NCI-H510A (cell line): Measurements from ENCODE around the gene CARD8.
"Not testable (repeated sequence)": the region's sequence is repeated elsewhere in the genome, so short reads cannot be mapped to it uniquely, and the experiment has no call there.

ENCODE experiments used
- DNase-seq: peaks from one replicate; lab custom pipeline; 2025; lab: John Stamatoyannopoulos, UW

Gene CARD8, protein sequence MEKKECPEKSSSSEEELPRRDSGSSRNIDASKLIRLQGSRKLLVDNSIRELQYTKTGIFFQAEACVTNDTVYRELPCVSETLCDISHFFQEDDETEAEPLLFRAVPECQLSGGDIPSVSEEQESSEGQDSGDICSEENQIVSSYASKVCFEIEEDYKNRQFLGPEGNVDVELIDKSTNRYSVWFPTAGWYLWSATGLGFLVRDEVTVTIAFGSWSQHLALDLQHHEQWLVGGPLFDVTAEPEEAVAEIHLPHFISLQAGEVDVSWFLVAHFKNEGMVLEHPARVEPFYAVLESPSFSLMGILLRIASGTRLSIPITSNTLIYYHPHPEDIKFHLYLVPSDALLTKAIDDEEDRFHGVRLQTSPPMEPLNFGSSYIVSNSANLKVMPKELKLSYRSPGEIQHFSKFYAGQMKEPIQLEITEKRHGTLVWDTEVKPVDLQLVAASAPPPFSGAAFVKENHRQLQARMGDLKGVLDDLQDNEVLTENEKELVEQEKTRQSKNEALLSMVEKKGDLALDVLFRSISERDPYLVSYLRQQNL

DNA sequence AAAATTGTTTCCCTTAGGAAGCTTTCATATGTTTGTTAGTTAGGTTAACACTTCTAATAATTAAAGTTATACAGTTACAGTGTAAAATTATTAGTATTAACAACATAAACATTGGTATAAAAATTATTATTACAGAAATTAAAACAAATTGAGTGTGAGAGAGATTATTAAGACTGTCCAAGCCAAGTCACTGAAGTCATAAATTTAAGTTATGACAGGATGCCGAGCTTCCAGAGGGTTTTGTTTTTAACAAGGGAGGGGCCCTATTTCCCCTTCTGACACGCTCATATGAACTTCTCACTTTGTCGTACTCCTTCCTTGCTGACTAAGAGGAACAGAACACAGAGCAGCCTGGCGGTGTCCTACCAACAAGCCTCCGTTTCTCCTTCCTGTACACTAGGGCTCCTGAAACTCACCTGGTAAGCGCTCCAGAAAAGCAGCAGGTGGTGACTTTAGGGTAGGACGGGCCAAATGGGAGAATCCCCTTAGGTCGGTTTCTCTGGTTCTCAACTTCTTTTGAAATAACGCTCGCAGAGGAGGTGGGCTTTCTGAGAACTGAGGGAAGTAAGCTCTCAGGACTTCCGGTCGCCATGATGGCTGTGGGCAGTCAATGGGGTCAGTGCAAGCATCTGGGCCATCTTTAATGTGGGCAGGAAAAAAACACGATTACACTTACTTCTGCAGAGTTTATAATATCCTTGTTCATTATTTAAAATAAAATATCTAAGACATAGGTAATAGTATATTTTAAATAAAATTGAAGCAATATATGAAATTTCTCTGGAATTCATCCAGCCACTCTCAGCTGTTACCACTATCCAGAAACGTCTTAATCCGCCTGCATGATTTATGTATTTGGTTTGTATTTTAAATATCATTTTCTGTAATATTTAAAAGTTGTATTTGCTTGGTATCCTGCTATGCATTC is at the start of gene CARD8:
Gene CARD8, minus strand, starts transcription at position 537 of the 928 bp plus-strand sequence. CDS start 14,892 bp downstream, outside the sequence.
- DNase-seq = peak; percentile 87

DNA sequence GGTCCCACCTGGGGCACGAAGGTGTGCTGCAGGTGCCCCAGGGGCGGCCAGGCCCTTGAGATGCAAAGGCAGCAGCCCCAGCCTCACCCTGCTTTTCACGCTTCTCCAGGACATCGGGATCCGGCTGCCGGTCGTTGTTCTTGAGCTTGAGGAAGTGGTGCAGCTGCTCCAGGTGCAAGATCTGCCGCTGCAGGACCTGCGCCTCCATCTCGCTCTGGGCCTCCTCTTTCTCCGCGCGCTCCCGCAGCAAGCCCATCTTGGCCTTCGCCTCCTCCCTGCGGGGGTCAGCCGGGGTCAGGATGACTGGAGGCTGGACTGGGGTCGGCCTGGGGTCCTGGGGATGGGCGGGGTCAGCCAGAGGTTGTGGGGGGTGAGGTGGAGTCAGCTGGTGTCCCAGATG is 48.2 kb upstream of the CARD8 start:
- no peak for DNase-seq

DNA sequence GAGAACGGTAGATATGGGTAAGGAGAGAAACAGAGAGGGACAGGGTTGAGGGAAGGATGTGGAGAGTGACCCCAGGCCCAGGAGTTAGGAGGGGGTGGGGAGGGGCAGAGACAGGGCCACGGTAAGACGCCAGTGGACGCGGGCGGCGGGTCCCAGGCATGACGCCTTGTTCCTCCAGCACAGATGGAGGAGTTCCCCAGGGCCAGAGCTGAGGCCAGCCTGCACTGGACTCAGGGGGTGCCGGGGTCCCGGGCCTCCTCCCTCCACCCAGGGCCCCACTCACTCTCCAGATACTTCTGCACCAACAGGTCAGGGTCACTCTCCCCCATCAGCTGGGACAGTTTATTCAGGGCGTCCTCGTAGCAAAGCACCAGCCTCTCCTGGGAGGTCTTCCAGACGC is 47.7 kb upstream of the CARD8 start:
- DNase-seq = no peak

DNA sequence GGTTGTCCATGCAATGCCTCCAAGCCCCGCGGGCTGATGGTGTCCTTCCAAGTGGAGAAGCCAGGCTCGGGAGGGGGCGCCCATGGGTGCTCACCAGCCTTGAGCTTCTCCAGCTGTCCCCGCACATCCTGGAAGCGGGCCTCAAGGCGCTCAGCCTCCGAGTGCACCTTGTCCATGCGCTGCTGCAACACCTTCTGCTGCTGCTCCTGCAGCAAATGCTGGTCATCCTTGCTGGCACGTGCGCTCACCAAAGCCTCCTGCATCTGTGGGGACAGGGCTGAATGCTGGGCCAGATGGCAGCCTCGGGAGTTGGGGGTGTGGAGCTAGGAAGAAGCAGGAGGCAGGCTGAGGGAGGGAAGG is 46.9 kb upstream of the CARD8 start:
- DNase-seq = no peak

DNA sequence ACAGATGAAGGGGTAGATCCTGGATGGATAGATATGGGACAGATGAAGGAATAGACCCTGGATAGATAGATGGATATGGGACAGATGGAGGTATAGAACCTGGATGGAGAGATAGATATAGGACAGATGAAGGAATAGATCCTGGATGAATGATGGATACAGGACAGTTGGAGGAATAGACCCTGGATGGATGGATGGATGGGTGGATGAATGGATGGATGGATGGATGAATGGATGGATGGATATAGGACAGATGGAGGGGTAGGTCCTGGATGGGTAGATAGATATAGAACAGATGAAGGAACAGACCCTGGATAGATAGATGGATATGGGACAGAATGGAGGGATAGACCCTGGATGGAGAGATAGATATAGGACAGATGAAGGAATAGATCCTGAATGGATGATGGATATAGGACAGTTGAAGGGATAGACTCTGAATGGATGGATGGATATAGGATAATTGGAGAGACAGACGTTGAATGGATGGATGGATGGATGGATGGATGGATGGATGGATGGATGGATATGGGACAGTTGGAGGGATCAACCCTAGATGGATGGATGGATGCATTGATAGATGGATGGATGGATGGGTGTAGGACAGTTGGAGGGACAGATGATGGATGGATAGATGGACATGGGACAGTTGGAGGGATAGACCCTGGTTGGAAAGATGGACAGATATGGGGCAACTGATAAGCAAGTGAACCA is 46.3 kb upstream of the CARD8 start:
- no peak for DNase-seq

DNA sequence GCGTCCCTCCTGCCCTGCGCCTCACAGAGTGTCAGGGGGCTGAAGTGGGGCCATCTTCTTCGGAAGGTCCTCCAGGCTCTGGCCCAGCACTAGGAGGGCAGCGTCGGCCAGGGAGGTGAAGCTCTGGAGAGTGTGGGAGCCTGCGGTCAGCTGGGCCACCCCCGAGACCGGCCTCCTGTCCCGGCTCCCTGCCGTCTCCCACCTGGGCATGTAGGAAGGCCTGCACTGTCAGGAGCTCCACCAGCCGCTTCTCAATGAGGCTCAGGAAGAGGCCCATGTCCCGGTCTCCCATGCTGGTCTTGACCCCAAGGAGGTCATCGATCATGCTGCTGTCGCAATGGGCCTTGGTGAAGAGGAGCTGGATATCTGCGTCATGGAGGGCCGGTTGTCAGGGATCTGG is 42.3 kb upstream of the CARD8 start:
- DNase-seq = no peak

DNA sequence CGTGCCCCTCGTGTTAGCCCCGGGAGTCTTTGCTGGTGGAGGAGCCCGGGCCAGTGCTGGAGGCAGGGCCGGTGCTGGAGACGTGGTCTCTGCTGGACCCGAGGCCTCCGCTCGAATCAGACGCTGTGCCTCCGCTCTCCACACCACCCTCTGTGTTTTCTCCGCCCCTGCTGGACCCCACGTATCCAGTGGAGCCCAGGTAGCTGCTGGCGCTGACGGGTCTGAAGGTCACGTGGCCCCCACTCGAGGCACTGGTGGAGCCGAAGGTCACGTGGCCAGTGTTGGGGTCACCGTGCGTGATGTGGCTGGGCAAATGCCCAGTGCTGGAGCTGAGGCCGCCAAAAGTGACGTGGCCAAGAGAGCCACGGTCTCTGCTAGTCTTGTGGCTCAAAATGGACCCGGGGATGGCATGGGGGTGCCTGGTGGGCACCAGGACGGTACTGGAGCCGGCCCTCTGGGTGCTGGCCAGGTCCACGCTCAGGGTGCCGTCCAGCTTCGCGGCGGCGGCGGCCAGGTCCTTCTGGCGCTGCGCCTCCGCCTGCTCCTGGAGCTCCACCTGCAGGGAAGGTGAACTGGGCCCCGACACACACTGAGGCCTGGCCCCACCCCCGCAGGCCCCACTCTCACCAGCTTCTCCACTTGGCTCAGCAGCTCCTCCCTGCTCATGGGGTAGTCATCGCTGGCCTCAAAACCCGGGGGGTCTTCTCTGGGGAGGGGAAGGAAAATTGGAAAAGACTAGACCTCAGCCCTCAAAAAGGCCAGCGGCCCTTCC is 41.4 kb upstream of the CARD8 start:
- no peak for DNase-seq

DNA sequence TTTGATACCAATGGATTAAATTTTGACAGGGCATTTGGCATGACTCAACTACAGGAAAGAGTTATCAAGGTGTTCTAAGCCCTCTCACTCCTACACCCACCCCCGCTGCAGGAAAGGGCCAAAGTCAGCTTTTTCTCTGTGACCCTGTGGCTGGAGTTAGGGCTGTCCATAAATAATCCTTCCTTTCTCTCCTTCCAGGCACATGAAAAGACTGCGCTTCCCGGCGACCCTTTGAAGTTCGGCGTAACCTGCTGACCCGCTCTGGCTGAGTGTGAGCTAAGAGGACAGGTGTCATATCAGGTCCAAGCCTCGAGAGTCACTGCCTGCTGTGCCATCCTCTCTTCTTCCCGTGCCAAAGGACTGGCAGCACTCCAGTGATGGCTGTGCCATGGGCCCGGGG is 39.7 kb upstream of the CARD8 start:
- DNase-seq = no peak

DNA sequence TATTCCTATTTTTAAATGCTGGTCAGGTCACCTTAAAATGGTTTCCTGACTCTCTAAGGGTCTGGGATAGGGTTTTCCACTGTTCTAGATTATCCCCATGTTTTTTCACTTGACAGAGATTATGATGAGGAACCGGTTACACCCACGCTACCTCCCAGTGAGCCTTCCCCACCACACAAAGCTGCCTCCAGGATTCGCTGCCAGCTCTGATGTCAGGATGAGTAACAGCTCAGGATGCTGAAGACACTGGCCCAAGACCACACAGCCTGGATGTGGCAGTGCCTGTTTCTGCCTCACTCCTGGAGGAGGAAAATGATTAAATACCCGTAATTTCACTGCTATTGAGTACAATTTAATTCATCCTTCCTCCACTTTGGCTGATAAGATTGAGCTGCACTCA is 37.1 kb upstream of the CARD8 start:
- no peak for DNase-seq

DNA sequence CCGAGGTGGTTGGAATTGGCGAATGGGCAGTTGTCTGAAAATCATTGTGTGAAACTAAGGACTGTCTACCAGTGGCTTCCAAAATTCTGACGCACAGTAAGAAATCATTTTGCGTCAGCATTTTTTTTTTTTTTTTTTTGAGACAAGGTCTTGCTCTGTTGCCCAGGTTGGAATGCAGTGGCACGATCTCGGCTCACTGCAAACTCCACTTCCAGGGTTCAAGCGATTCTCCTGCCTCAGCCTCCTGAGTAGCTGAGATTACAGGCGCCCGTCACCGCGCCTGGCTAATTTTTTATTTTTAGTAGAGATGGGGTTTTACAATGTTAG is 35.7 kb upstream of the CARD8 start:
- not testable (repeated sequence) for DNase-seq

DNA sequence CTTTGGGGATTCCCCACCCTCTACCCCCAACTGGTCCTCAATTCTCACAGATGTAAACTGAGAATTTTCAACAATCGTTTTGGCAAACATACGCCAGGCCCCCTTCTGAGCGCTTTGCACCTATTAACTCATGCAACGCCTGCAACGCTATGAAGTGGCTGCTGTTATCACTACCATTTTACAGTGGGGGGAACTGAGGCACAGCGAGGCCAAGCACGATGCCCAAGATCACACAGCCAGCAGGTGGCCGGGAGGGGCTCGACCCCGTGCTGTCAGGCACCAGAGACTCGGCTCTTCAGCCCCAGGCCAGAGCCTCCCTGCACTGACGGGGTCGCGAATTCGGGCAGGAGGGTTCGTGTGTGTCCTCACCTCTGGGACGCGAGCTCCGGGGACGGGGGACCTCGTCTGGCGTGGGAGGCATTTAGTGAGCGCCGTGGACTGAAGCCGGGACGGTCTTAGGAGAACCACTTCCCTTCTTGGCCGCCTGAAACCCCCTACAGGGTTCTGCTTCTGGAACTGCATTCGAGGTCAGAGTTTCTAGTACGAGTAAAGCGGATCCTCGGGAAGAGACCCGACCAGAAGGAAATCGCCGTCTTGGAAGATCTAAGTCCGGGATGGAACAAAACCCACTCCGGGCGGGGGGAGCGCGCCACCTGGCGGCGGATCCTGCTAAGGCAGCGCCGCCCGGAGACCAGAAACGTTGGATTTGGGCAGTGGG is 35.2 kb upstream of the CARD8 start:
- no peak for DNase-seq

DNA sequence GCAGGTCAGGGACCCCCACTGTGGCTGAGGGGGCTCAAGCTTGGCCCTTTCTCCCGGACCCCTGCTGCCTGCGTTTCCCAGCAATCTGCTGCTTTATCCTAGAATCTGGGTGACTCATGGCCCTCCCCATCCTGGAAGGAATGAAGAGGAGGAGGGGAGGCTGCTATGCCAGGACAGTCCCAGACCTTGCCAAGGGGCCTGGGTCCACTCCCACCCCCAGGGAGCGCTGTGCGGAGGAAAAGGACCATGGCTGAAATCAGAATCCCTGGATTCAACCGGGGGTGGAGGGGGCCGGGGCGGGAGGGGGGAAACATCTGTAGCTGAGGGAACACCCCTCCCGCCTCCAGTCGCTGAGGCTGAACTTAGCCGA is 34.7 kb upstream of the CARD8 start:
- DNase-seq = no peak

DNA sequence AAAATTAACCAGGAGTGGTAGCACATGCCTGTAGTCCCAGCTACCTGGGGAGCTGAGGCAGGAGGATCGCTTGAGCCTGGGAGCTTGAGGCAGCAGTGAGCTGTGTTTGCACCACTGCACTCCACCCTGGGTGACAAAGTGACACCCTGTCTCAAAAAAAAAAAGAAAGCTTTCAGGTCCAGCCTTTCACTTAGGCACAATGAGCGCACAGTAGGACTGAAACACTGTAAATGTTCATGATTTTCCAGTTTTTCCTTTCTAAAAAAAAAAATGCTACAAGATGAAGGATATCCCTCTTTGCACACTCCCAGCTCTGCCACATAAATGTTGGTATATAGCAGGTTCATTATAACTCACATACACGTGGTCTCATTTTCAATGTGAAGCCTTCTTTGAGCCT is 32.0 kb upstream of the CARD8 start:
- DNase-seq = no peak

DNA sequence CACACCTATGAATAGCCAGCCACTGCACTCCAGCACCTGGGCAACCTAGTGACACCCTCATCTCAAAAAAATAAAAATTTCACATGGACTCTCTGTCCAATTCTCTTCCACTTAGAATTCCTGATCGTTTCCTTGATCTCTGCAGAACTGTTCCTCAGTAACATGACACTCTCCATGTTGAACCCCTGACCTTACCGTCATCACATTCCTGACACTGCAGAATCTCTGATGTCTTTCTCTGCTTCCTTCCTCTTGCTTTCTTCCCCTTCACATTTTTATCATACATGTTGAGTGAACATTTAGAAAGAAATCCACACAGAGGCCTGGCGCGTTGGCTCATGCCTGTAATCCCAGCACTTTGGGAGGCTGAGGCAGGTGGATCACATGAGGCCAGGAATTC is 29.2 kb upstream of the CARD8 start:
- no peak for DNase-seq

DNA sequence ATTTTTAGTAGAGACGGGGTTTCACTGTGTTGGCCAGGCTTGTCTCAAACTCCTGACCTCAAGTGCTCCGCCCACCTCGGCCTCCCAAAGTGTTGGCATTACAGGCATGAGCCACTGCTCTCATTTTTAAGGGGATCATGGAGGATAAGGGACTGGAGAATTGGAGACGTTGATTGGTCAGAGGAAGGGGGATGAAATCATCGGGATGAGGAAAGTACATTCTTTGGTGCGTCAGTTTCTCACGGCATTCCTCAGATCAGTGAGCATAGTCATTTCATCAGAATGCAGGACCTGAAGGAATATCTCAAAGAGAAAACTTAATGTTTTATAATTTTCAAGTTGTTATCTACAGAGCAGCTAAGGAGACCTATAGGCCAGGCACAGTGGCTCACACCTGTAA is 28.2 kb upstream of the CARD8 start:
- DNase-seq = no peak

DNA sequence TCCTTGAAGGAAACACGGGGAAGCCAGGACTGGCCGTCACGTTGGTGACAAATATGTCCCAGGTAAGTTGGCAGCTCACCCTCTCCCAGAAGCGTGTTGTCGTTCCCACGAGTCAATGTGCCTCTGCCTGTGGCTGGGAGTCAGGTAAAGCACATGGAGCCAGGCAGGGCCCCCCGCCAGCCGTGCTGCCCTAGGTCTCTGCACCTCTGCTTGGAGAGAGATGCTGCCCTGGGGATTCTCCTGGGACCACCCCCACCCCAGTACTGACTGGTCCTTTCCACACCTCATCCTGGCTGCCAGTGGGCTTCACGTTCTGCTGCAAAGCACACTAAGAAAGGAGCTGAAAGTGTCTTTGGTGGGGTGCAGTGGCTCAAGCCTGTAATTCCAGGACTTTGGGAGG is 24.0 kb upstream of the CARD8 start:
- no peak for DNase-seq

DNA sequence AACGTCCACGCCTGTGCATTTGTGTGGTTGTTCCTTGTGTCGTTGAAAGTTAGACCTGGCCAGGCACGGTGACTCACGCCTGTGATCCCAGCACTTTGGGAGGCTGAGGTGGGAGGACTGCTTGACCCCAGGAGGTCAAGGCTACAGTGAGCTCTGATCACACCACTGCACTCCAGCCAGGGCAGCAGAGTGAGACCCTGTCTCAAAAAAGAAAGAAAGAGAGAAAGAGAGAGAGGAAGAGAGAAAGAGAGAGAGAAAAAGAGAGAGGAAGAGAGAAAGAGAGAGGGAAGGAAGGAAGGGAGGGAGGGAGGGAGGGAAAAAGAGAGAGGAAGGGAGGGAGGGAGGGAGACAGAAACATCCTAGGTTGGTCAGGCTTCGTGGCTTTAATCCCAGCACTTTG is 19.2 kb upstream of the CARD8 start:
- DNase-seq = no peak

DNA sequence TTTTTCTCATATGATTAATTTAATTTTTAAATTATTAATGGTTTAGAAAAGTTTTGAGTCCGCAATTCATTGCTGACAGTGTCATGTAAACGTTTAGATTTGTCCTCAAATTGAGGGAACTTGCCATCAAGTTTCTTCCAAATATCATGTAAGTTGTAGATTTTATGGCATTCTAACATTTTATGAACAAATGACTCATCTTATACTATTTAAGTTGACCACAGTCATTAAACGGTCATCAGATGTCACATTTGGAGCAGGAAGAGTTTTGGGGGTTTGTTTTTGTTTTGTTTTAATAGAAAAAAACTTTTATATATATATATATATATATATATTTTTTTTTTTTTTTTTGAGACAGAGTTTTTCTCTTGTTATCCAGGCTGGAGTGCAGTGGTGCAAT is 18.5 kb upstream of the CARD8 start:
- no peak for DNase-seq

DNA sequence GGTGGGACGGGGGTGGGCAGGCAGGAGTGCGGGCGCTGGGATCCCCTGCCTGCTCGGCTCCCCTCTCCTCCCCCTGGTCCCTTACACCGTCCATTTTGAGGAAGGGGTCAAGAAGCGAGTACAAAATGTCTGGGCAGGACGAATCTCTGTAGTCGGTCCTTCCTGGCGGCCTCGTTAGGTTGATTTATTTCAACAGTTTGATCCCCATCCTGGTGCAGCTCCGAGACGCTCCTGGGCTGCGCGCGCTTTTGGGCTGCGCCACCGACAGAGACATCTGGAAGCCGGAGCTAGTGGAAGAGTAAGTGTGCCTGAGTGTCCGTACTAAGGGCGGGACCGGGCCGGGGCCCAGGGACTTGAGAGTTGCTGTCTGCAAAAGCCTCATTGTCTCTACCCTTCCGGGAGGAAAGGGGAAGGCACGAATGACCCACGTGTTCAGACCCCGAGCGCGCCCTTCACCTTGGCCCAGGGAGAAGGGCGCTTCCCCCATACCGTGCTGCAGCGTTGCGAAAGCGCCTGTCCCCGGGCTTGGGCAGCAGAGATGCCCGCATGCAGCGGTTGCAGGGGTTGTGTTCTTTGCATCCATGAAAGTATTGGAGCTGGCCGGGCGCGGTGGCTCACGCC is 15.9 kb upstream of the CARD8 start:
- no peak for DNase-seq

DNA sequence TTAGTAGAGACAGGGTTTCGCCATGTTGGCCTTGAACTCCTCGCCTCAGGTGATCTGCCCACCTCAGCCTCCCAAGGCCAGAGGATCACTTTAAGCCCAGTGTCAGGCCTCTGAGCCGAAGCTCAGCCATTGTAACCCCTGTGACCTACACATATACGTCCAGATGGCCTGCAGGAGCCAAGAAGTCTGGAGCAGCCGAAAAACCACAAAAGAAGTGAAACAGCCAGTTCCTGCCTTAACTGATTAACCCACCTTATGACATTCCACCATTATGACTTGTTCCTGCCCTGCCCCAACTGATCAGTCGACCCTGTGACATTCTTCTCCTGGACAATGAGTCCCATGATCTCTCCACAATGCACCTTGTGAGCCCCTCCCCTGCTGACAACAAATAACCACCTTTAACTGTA is 13.9 kb upstream of the CARD8 start:
- not testable (repeated sequence) for DNase-seq

DNA sequence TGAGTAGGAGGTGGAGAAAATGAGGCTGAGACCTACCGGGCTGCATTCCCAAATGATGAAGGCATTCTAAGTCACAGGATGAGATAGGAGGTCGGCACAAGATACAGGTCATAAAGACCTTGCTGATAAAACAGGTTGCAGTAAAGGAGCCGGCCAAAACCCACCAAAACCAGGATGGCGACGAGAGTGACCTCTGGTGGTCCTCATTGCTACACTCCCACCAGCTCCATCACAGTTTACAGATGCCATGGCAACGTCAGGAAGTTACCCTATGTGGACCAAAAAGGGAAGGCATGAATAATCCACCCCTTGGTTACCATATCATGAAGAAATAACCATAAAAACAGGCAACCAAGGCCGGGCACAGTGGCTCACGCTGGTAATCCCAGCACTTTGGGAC is 9.6 kb upstream of the CARD8 start:
- not testable (repeated sequence) for DNase-seq
